Stimulated activated CD4-positive, alpha-beta T cell treated with anti-CD3 and anti-CD28 coated beads, TNF-alpha, amount 100 ng/mL, for 24 hours (primary cell): ENCODE results near the gene ABCG1.

Experiments used
- DNase-seq, 3 experiments: peaks; one replicate each; pipeline ENCODE4 v3.0.0-alpha.2; 2020; ENCODE audit warnings: low read depth in 3 of 3

ABCG1 gene

DNA sequence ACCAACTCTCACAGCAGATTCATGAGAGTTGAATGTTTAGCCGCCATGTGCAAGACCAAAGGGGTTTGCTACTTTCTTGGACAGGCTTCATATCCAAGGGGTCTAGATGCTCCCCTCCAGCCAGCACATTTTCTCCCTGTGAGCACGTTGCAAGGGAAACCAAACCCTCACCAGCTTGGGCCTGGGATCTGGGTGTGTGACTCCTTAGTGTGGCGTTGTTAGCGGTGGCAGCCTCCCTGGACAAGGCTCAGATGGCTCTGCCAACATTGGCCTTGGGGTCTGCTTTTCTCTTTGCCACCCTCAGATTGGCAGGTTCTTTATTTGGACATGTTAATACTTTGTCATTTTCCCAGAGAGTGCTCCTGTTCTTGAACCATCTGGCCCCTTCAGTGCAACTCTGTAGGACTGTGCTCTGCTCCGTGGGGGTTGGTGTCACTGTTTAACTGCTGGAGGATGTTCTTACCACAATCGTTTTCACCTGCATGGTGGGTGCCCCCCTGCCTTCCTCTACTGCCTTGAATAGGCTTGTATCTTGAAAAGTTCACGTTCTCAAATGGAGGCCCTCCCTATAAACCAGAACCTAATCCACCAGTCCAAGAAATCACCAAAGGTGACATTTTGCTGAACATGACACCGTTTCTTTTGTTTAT, 13.4 kb downstream of the ABCG1 start:
- no peak for DNase-seq

GRCh38 chr21:42233067-42233961, 14.4 kb downstream of the ABCG1 start:
- peak; percentile 54 to 79 (median 55) for DNase-seq

DNA sequence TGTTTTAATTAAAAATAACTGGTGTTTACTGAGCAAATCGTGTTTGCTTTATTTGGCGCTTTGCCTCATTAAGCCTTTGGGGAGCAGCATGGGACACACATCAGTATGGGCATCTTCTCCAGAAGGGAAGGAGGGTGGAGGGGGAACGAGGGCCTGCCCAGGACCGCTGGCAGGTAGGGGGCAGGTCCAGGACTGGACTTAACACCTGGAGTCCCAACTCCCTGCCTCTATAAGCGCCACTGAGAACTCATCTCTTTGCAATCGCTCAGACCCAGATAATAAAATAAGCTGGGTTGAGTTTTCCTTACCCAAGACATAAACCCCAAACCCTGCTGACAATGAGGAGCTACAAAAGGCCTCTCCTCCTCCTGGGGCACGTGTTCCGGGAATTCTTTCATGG, 15.1 kb downstream of the ABCG1 start:
- DNase-seq: no peak

DNA sequence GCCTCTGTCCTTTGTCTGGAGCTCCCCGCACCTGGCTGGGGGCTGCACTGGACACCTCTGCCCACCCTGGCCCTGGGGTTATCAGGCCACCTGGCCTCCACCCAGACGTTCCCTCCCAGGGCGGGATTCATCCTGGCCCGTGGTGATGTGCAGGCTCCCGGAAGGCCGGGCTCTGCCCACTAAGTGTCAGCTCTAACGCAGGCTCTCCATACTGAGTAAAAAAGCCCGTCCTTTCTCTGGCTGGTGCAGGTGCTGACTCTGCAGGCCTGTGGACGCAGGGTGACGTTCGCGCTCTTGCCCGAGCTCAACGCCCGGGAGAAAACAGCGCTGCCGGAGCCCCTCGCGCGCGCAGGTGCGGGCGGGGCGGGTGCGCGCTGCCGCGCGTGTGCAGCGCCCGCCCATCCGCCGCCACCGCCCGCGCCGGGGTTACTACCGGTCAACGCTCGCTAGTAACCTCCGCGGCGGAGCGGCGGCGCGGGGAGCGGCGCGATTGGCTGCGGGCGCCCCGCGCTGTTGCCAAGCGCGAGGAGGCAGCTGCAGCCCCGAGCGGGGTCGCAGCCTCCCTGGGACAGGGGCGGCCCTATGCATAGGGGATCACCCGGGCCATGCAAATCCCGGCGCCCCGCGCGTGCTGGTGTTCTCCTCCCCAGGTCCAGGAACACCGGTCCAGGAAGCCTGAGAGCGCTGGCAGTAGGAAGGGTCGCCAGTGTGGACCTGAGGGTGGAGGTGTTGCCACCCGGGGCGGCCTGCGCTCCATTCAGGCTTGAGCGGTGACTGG, 15.7 kb downstream of the ABCG1 start:
- DNase-seq: peak in 2 of 3 experiments; percentile 56 to 78

DNA sequence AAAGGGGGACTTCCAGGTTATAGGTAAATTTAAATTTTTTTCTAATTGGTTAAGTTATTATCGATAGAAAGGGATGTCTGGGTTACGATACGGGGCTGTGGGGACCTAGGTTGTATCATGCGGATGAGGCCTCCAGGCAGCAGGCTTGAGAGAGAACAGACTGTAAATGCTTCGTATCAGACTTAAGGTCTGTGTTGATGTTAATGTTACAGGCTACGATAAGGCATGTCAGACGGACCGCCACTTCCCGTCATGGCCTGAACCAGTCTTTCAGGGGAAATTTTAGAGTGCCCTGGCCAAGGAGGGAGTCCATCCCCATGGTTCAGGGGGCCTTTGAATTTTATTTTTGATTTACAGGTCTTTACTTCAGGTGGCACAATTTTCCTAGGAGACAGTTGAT, 16.7 kb downstream of the ABCG1 start:
- no peak for DNase-seq

DNA sequence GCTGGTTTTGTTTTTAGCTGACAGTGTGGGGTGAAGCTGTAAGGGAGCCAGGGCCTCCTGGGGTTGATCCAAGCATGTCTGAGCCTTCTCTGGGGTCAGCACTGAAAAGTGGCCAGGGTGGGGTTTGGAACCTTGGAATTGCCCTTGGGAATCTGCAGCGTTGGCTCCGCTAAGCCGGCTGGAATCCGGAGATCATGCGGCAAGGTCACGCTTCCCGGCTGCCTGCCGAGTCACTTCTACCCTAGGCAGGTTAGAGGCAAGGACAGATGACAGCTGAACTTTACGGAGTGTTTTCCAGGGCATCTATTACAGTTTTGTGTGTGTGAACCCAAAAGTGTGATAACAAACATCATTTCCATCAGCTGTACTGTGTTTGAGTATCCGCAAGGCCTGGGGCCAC, 17.1 kb downstream of the ABCG1 start:
- DNase-seq: no peak

DNA sequence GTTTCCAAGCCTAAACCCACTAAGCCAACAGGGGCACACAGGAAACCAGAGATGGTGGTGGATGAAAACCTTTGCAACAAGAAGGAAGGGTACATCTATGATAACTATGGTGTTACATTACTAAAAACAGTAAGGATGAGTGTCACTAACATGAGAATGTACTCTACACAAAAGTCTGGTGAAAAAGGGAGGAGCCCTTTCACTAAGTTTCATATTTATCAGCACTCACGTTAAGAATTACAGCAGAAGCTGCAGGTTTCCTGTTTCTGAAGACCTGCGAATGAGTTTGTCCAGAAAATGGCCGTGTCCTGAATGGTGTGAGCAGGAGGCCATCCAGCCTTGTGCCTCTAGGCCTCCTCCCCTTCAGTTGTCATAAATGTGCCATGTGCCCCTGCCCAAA, 17.8 kb downstream of the ABCG1 start:
- DNase-seq: no peak

- no peak for DNase-seq
Measured at GRCh38 chr21:42237161-42237560, 18.2 kb downstream of the ABCG1 start.

GRCh38 chr21:42237577-42237976, 18.6 kb downstream of the ABCG1 start:
- no peak for DNase-seq

DNA sequence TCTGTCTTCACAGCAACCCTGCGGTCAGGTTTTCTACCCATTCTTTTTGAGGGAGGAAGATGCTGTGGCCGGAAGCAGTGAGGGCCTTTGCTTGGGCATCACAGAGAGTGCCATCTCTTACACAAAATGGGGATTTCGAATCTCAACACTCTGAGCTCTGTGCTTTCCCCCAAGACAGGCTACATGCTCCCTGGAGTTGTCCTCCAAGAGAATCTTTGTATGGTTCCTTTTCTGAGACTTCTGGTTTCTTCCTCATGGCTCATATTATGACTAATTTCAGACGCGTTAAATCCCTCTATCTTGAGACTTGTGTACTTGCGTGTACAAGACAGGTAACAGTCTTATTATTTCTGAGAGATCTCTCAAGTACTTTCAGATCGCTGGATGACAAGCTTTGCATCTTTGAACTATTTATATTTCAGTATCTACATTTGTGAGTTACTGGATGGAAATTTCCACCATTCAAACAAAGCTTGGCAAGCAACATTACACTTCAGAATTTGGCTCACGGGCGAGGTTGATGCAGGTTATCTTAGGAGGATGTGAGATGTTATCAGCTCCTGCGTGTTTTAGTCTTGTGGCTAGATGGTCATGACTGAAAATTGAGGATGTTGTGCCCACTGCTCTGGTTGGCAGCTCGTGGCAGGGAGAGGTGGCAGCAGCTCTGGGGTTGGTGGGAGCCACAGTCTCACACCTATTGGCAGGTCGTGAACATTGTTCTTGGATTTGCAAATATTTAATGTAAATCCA, 19.4 kb downstream of the ABCG1 start:
- peak in 1 of 3 experiments; percentile 30 for DNase-seq

GRCh38 chr21:42239556-42239955, 20.6 kb downstream of the ABCG1 start:
- DNase-seq: no peak

- DNase-seq: no peak
Measured at GRCh38 chr21:42239973-42240372, 21.0 kb downstream of the ABCG1 start.

- no peak for DNase-seq
Measured at GRCh38 chr21:42242611-42243010, 23.7 kb downstream of the ABCG1 start.

- no peak for DNase-seq
Measured at GRCh38 chr21:42243026-42243425, 24.1 kb downstream of the ABCG1 start.

- no peak for DNase-seq
Measured at GRCh38 chr21:42245331-42246193, 26.6 kb downstream of the ABCG1 start.

DNA sequence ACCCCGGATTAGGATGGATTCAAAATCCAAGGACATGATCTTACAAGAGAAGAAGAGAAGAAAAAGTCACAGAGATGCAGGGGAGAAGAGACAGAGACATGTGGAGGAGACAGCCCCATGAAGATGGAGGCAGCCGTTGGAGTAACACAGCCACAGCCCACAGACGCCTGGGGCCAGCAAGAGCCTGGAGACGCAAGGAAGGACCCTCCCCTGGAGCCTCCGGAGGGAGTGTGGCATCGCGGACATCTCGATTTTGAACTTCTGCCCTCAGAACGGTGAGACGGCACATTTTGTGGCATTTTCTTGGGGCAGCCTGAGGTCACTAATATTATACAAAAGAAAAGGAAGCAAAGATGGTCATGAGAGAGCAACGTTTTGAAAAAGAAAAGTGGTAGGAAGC, 28.8 kb downstream of the ABCG1 start:
- DNase-seq: no peak

- no peak for DNase-seq
Measured at GRCh38 chr21:42248241-42248640, 29.3 kb downstream of the ABCG1 start.

DNA sequence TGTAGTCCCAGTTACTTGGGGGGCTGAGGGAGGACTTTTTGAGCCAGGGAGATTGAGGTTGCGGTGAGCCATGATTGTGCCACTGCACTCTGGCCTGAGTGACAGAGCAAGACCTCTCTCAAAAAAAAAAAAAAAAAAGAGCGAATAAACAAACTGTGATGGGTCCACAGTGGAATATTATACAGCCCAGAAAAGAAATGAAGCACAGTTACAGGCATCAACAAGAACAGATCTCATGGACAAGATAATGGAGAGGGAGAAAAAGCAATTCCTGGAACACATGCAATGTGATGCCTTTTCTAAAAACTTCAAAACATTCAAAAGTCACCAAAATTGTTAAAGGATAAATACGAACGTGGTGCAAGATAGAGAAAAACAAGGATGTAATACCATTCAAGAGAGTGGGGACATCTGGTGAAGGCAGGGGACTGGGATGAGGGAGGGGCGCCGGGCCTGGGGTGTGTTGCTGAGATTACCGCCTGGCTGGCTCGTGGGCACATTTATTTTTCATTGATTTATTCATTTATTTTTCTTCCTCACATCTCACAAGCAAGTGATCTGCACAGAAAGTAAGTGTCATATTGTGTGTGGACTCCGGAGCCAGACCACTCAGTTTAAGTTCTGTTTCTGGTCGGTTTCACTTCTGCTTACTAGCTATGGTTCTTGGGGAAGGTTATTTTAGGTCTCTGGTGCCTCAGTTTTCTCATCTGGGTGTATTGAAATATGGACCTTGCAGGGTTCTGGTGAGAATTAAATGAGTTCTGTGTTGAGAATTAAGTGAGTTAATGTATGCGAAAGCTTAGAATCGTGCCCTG, 30.1 kb downstream of the ABCG1 start:
- no peak for DNase-seq

GRCh38 chr21:42250422-42251403, 31.8 kb downstream of the ABCG1 start:
- no peak for DNase-seq
